Type B pancreatic cell (in vitro differentiated cells): ENCODE data around the gene ABCD3. TPM values are rescaled to one million over a fixed set of nuclear protein-coding genes. Genes with fewer than 3 reads are reported as not detected.

ENCODE experiments used
- DNase-seq: peaks from one replicate; pipeline ENCODE4 v3.0.0; 2021; ENCODE audit warnings: mixed read lengths; ENCODE audit not compliant: unreplicated experiment; ENCODE audit errors: extremely low spot score
- H3K27ac Mint-ChIP-seq: 2 replicates; pipeline ENCODE4 v1.8.0; 2021; ENCODE audit warnings: mild to moderate bottlenecking, mixed read lengths
- H3K27me3 Mint-ChIP-seq: 2 replicates; pipeline ENCODE4 v1.8.0; 2021; ENCODE audit warnings: mixed read lengths
- H3K36me3 Mint-ChIP-seq: 2 replicates; pipeline ENCODE4 v1.8.0; 2021; ENCODE audit warnings: mixed read lengths
- H3K4me1 Mint-ChIP-seq: one replicate; pipeline ENCODE4 v1.8.0; 2021; ENCODE audit warnings: mixed read lengths; ENCODE audit not compliant: unreplicated experiment
- H3K4me3 Mint-ChIP-seq: 2 replicates; pipeline ENCODE4 v1.8.0; 2021; ENCODE audit warnings: mild to moderate bottlenecking, mixed read lengths
- H3K9me3 Mint-ChIP-seq: 2 replicates; pipeline ENCODE4 v1.8.0; 2021; ENCODE audit warnings: mixed read lengths
- total RNA-seq: library from RNA; stranded (reverse); gene quantifications from 2 replicates; pipeline ENCODE4 v1.2.1, GENCODE V29; 2021; ENCODE audit warnings: low replicate concordance
- TF ChIP-seq, protein P1 (sequence below): fragments of 200-600 bp; sonication (generic); conservative IDR thresholded peaks from 2 replicates; pipeline ENCODE4 v1.5.0; 2021; ENCODE audit warnings: antibody characterized with exemption, mild to moderate bottlenecking

ABCD3 gene
- total RNA-seq, 1 donor from 2014 or later: 55.1 TPM

DNA sequence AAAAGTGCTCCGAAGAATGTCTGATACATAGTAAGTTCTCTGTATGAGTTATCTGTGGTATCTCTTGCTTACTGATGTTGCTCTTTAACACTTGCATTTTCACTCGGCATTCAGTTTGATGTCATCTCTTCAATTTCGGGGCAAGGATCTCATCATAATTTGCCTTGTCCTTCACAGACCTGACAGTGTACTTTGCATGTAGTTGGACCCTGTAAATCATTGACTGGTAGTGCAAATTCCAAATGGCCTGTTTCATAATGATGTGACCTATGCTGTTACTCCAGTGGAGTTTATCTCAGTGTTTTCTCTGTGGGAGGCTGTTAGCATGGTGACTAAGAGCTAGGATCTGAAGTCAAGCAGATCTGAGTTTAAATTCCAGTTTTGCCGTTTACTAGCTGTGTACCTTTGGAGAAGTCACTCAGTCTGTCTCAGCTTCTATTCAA, 34.2 kb upstream of the ABCD3 start:
- no peaks in the 10 kb centered on the region for H3K36me3 Mint-ChIP-seq
- H3K4me3 Mint-ChIP-seq: peak overlapping the region; percentile 59
- no peaks in the 10 kb centered on the region for H3K27me3 Mint-ChIP-seq
- TF ChIP-seq, protein P1, sequence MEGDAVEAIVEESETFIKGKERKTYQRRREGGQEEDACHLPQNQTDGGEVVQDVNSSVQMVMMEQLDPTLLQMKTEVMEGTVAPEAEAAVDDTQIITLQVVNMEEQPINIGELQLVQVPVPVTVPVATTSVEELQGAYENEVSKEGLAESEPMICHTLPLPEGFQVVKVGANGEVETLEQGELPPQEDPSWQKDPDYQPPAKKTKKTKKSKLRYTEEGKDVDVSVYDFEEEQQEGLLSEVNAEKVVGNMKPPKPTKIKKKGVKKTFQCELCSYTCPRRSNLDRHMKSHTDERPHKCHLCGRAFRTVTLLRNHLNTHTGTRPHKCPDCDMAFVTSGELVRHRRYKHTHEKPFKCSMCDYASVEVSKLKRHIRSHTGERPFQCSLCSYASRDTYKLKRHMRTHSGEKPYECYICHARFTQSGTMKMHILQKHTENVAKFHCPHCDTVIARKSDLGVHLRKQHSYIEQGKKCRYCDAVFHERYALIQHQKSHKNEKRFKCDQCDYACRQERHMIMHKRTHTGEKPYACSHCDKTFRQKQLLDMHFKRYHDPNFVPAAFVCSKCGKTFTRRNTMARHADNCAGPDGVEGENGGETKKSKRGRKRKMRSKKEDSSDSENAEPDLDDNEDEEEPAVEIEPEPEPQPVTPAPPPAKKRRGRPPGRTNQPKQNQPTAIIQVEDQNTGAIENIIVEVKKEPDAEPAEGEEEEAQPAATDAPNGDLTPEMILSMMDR: no peak
- H3K27ac Mint-ChIP-seq: peak overlapping the region; percentile 89
- DNase-seq: no peak
- H3K4me1 Mint-ChIP-seq: peaks cover 23% of the 10 kb centered on the region
- H3K9me3 Mint-ChIP-seq: no peaks in the 10 kb centered on the region

DNA sequence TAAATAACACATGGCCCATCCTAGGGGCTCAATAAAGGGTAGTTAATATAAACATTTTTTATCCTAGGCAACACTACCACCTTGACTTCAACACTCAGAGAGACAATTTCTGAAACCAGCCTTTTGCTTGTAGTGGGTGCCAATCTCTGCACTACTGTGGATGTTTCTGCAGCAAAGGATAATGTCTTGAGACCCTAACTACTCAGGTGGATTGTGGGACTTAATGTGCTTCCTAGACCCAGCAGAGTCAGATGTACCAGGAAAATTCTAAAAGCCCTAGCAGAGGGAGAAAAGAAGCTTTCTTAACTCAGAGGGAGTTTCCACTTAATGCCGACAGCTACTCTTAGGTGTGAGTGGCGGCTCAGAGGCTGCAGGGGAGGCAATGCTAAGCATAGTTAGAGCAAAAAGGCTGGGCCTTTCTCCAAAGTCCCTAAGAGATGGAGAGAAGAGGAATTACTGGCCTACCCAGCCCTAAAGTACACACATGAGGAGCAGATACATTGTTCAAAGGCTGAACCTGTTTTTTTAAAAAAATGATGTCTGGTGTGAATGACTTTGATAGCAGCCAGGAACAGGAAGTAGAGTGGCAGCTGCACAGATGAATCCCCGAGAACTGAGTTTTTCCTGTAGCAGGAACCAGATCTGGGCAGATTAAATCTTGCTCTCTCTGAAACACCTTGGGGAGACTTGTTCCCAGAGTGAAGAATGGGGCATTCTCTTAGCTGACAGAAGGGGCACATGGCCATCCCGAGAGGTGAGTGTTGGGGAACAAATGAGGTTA, 33.5 kb upstream of the ABCD3 start:
- Mint-ChIP-seq H3K4me3 (peak overlapping the region; percentile 53), H3K27me3 (no peaks in the 10 kb centered on the region)

DNA sequence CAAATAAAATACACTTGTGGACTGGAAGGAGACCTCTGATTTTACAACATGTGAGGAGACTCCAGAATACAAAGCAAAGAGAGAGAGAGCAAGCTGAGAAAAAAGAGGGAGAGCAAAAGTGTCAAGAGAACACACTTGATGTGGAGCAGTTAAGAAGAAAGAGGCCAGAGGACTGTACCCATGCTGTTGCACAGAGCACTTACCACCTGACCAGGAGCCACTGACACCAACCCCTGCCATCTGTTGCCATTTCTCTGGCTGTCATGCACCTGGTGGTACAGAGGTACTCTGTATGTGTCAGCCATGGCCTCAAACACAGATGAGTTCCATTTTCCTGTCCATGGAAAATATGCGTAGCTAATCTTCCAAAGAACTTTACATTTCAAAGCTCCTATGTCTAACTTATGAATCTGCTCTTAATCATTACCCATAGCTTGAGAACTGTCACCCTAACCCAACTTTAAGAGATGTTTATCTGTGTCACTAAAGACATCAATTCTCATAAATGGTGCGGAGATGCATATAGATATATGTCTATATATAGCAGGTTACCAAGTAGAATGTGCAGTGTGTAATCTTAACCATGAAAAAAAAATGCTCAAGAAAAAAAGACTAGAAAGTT, 32.8 kb upstream of the ABCD3 start:
- H3K4me1 Mint-ChIP-seq: peaks cover 23% of the 10 kb centered on the region
- no peaks in the 10 kb centered on the region for H3K36me3 Mint-ChIP-seq
- no peaks in the 10 kb centered on the region for H3K27me3 Mint-ChIP-seq
- H3K4me3 Mint-ChIP-seq: peak overlapping the region; percentile 53
- peaks cover 5% of the 10 kb centered on the region for H3K9me3 Mint-ChIP-seq
- no peak for DNase-seq
- H3K27ac Mint-ChIP-seq: peak overlapping the region; percentile 89
- TF ChIP-seq, protein P1: no peak

More for the DNA sequence above, 33.5 kb upstream of the ABCD3 start:
- peaks cover 23% of the 10 kb centered on the region for H3K4me1 Mint-ChIP-seq
- no peaks in the 10 kb centered on the region for H3K36me3 Mint-ChIP-seq
- peaks cover 3% of the 10 kb centered on the region for H3K9me3 Mint-ChIP-seq
- TF ChIP-seq, protein P1: no peak
- no peak for DNase-seq
- H3K27ac Mint-ChIP-seq: peak overlapping the region; percentile 89

DNA sequence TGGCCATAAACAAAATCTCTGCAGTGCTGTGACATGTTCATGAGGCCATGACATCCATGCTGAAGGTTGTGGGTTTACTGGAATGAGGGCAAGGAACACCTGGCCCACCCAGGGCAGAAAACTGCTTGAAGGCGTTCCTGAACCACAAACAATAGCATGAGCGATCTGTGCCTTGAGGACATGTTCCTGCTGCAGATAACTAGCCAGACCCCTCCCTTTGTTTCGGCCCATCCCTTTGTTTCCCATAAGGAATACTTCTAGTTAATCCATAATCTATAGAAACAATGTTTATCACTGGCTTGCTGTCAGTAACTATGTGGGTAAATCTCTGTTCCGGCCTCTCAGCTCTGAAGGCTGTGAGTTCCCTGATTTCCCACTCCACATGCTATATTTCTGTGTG, 28.9 kb upstream of the ABCD3 start:
- no peak overlapping the region for H3K27ac Mint-ChIP-seq
- TF ChIP-seq, protein P1: no peak
- H3K36me3 Mint-ChIP-seq: no peaks in the 10 kb centered on the region
- peaks cover 5% of the 10 kb centered on the region for H3K9me3 Mint-ChIP-seq
- H3K27me3 Mint-ChIP-seq: no peaks in the 10 kb centered on the region
- DNase-seq: no peak
- no peak overlapping the region for H3K4me3 Mint-ChIP-seq
- peaks cover 14% of the 10 kb centered on the region for H3K4me1 Mint-ChIP-seq

DNA sequence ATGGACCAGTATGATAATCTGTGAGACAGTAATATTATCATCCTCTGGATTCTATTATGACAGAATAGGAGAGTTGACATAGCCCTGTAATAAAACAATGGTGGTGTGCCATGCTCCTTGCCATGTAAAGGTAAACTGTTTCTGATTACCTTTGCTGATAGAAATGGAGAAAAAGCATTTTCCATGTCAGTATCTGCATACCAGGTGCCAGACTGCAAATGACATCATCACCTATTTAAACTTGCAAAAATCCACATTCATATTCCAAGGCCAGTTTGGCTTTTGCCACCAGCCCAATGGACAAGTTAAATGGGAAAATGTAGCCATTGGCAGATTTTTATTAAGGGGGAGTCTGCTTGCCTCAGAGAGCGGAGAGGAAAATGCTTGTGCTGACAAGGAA, 23.9 kb upstream of the ABCD3 start:
- H3K4me3 Mint-ChIP-seq: no peak overlapping the region
- H3K36me3 Mint-ChIP-seq: no peaks in the 10 kb centered on the region
- H3K27me3 Mint-ChIP-seq: no peaks in the 10 kb centered on the region
- H3K4me1 Mint-ChIP-seq: peaks cover 17% of the 10 kb centered on the region
- H3K9me3 Mint-ChIP-seq: peaks cover 5% of the 10 kb centered on the region
- H3K27ac Mint-ChIP-seq: no peak overlapping the region
- no peak for DNase-seq
- TF ChIP-seq, protein P1: no peak
